ENCODE data around the gene KSR1.

KSR1 gene

GRCh38 chr17:27601069-27601974 is 145.1 kb downstream of the KSR1 start:
- TF ChIP-seq ZNF274 (IDR thresholded peaks at IDR 0.05; ENCODE audit: low read depth, low read length): no peak
- H3K4me3 ChIP-seq (ENCODE audit: low read length): no peak overlapping the region

- no peak for TF ChIP-seq ZNF274 (IDR thresholded peaks at IDR 0.05; ENCODE audit: low read depth, low read length)
- H3K4me3 ChIP-seq (ENCODE audit: low read length): no peak overlapping the region
These were observed 145.7 kb downstream of the KSR1 start for GRCh38 chr17:27601975-27602302.

GRCh38 chr17:27602721-27603420 is 146.6 kb downstream of the KSR1 start:
- H3K4me3 ChIP-seq (ENCODE audit: low read length): no peak overlapping the region
- TF ChIP-seq ZNF274 (IDR thresholded peaks at IDR 0.05; ENCODE audit: low read depth, low read length): no peak

GRCh38 chr17:27603421-27603770 is 147.1 kb downstream of the KSR1 start:
- H3K4me3 ChIP-seq (ENCODE audit: low read length): no peak overlapping the region
- no peak for TF ChIP-seq ZNF274 (IDR thresholded peaks at IDR 0.05; ENCODE audit: low read depth, low read length)

GRCh38 chr17:27603880-27604794 is 147.9 kb downstream of the KSR1 start:
- no peak overlapping the region for H3K4me3 ChIP-seq (ENCODE audit: low read length)
- TF ChIP-seq ZNF274 (IDR thresholded peaks at IDR 0.05; ENCODE audit: low read depth, low read length): no peak

- no peak for TF ChIP-seq ZNF274 (IDR thresholded peaks at IDR 0.05; ENCODE audit: low read depth, low read length)
- H3K4me3 ChIP-seq (ENCODE audit: low read length): no peak overlapping the region
These were observed 149.2 kb downstream of the KSR1 start for GRCh38 chr17:27605409-27605808.

GRCh38 chr17:27607521-27608091 is 151.4 kb downstream of the KSR1 start:
- TF ChIP-seq ZNF274 (IDR thresholded peaks at IDR 0.05; ENCODE audit: low read depth, low read length): no peak
- no peak overlapping the region for H3K4me3 ChIP-seq (ENCODE audit: low read length)

GRCh38 chr17:27608328-27609230 is 152.3 kb downstream of the KSR1 start:
- no peak for TF ChIP-seq ZNF274 (IDR thresholded peaks at IDR 0.05; ENCODE audit: low read depth, low read length)
- H3K4me3 ChIP-seq (ENCODE audit: low read length): no peak overlapping the region

- no peak for TF ChIP-seq ZNF274 (IDR thresholded peaks at IDR 0.05; ENCODE audit: low read depth, low read length)
- H3K4me3 ChIP-seq (ENCODE audit: low read length): no peak overlapping the region
These were observed 153.5 kb downstream of the KSR1 start for GRCh38 chr17:27609611-27610303.

- H3K4me3 ChIP-seq (ENCODE audit: low read length): no peak overlapping the region
- TF ChIP-seq ZNF274 (IDR thresholded peaks at IDR 0.05; ENCODE audit: low read depth, low read length): no peak
These were observed 154.0 kb downstream of the KSR1 start for GRCh38 chr17:27610304-27610677.

- H3K4me3 ChIP-seq (ENCODE audit: low read length): no peak overlapping the region
- TF ChIP-seq ZNF274 (IDR thresholded peaks at IDR 0.05; ENCODE audit: low read depth, low read length): no peak
These were observed 156.0 kb downstream of the KSR1 start for GRCh38 chr17:27612160-27612770.

- H3K4me3 ChIP-seq (ENCODE audit: low read length): no peak overlapping the region
- TF ChIP-seq ZNF274 (IDR thresholded peaks at IDR 0.05; ENCODE audit: low read depth, low read length): no peak
These were observed 157.2 kb downstream of the KSR1 start for GRCh38 chr17:27613433-27613832.
